GM12891 (cell line): Measurements from ENCODE around the gene CHRNA1.

ENCODE experiments used
- PAX5 ChIP-seq: IDR thresholded peaks from 2 replicates; pipeline ENCODE4 v1.6.1; 2011; ENCODE audit warnings: low read length, moderate library complexity, mild to moderate bottlenecking; ENCODE audit not compliant: insufficient read depth, severe bottlenecking
- POLR2A ChIP-seq: IDR thresholded peaks from 2 replicates; pipeline ENCODE4 v1.6.1; 2011; ENCODE audit warnings: low read depth, low read length, control low read depth
- POLR2AphosphoS5 ChIP-seq: IDR thresholded peaks from 2 replicates; pipeline ENCODE4 v1.6.1; 2011; ENCODE audit warnings: low read depth, low read length, control low read depth
- POU2F2 ChIP-seq: IDR thresholded peaks from 2 replicates; pipeline ENCODE4 v1.6.1; 2011; ENCODE audit warnings: low read depth, mild to moderate bottlenecking, control low read depth, low read length, moderate library complexity
- TAF1 ChIP-seq: IDR thresholded peaks from 2 replicates; pipeline ENCODE4 v1.6.1; 2011; ENCODE audit warnings: low read depth, low read length, control low read depth

- no peak for TF ChIP-seq POLR2A
- no peak for TF ChIP-seq POLR2AphosphoS5
- TF ChIP-seq TAF1, result no peak
- no peak for TF ChIP-seq POU2F2
- TF ChIP-seq PAX5, result no peak
These were observed 45.3 kb downstream of the CHRNA1 start for GRCh38 chr2:174719016-174719415.
